ENCODE measurements around the gene ELF4.

- no peak for TF ChIP-seq CTCF (IDR thresholded peaks at IDR 0.05; ENCODE audit: low read depth, low read length)
- TF ChIP-seq POLR2A (IDR thresholded peaks at IDR 0.05; ENCODE audit: extremely low read depth, insufficient read length) = no peak
- TF ChIP-seq MYC (IDR thresholded peaks at IDR 0.05; ENCODE audit: low read depth, low read length) = no peak
- TF ChIP-seq MAX (IDR thresholded peaks at IDR 0.05; ENCODE audit: low read depth, low read length) = no peak
Measured at GRCh38 chrX:130027569-130027968, 82.7 kb downstream of the ELF4 start.

Data from NB4 (cell line).